Measurements from ENCODE around the gene SEPTIN6.

- no peak for TF ChIP-seq CTCF (conservative IDR thresholded peaks at IDR 0.05 in 1 of 2, IDR thresholded peaks at IDR 0.05 in 1 of 2; ENCODE audit: extremely low read depth in 1 of 2, insufficient read depth in 1 of 2, low read depth in 1 of 2, low read length in 2 of 2)
- TF ChIP-seq EZH2 (IDR thresholded peaks at IDR 0.05; ENCODE audit: borderline replicate concordance, low read length) = no peak
These were observed 1.1 kb upstream of the SEPTIN6 start for GRCh38 chrX:119693996-119694451.
